Heart right ventricle (tissue), 16 donors: ENCODE results near the gene PLBD2. TPM values are rescaled to one million over a fixed set of nuclear protein-coding genes. Genes with fewer than 3 reads are reported as not detected.

ENCODE experiments used
- ATAC-seq, 8 donors: fragments of 200-7000 bp; cut with Tn5 transposase; one replicate each; pipeline ENCODE4 v1.9.1; 2020; ENCODE audit warnings: mild to moderate bottlenecking in 8 of 8, moderate library complexity in 8 of 8, moderate number of reproducible peaks in 1 of 8
- DNase-seq, 2 donors: peaks; one replicate each; pipeline ENCODE4 v3.0.0-alpha.2; 2020
- H3K27ac ChIP-seq, 10 donors: fragments of 200-600 bp; sonication (generic) in 2 of 10; one replicate each; pipeline versions ENCODE4 v1.5.0 to v1.8.0; 2020 to 2022; ENCODE audit warnings: mild to moderate bottlenecking in 3 of 10
- H3K27me3 ChIP-seq, 7 donors: fragments of 200-600 bp; one replicate each; pipeline ENCODE4 v1.8.0; 2021 to 2022; ENCODE audit warnings: mild to moderate bottlenecking in 2 of 7
- H3K36me3 ChIP-seq, 9 donors: fragments of 200-600 bp; sonication (generic) in 1 of 9; one replicate each; pipeline versions ENCODE4 v1.5.0 to v1.8.0; 2020 to 2022; ENCODE audit warnings: mild to moderate bottlenecking in 2 of 9
- H3K4me1 ChIP-seq, 9 donors: fragments of 200-600 bp; sonication (generic) in 1 of 9; one replicate each; pipeline versions ENCODE4 v1.5.0 to v1.8.0; 2020 to 2022; ENCODE audit warnings: mild to moderate bottlenecking in 4 of 9
- H3K4me3 ChIP-seq, 10 donors: fragments of 200-600 bp; sonication (generic) in 2 of 10; one replicate each; pipeline versions ENCODE4 v1.5.0 to v1.8.0; 2020 to 2022; ENCODE audit warnings: mild to moderate bottlenecking in 7 of 10, moderate library complexity in 2 of 10
- H3K9me3 ChIP-seq, 11 donors: fragments of 200-600 bp in 10 of 11; sonication (generic) in 2 of 11; one replicate each; pipeline versions ENCODE4 v1.5.0 to v1.8.0; 2013 to 2022; ENCODE audit warnings: mild to moderate bottlenecking in 2 of 11, control low read depth in 1 of 11, moderate library complexity in 1 of 11
- WGBS, 2 donors: extraction: QIAGEN DNeasy Blood & Tissue Kit; methylation state at CpG; one replicate each; pipeline ENCODE4 v1.1.7; 2013; ENCODE audit warnings: inconsistent platforms in 1 of 2; 5-methylcytosine and 5-hydroxymethylcytosine counted together
- intact Hi-C, 10 donors: fragments of 100-400 bp; cut with DNase I; formaldehyde crosslinking; loops; one replicate each; pipeline versions ENCODE4 v1.11.1 to v1.14.2; 2022
- polyA plus RNA-seq, 2 donors: library from polyadenylated mRNA; stranded (reverse); fragments of 200-250 nt; gene quantifications; one replicate each; pipeline ENCODE4 v1.2.3, GENCODE V29; 2013
- total RNA-seq, 10 donors: library from RNA; stranded (reverse); fragmentation: NEBNext Ultra II Directional in 3 of 10; extraction: Animal tissue kit (Norgen Biotek cat#: 25700) in 3 of 10; gene quantifications; one replicate each; pipeline versions ENCODE4 v1.2.1 to v1.2.4, GENCODE V29; 2021 to 2023
- TF ChIP-seq, protein P1 (sequence below), 9 donors: fragments of 200-600 bp; sonication (generic) in 2 of 9; IDR thresholded peaks; one replicate each; pipeline versions ENCODE4 v1.5.0 to v1.8.0; 2021 to 2022; ENCODE audit warnings: antibody characterized with exemption in 9 of 9, mild to moderate bottlenecking in 5 of 9, moderate library complexity in 1 of 9
- donor health status: Arrhythmogenic right ventricular cardiomyopathy.
- donor health status: ischemic (EF 13 %, LVEDD 7.1; RV severe dilation, severe dysfunction).
- donor health status: healthy with polysubstance abuse.
- donor health status: DM: no; HTN: yes; CAD: no.
- donor health status: DM: no; HTN: no; CAD: no.
- donor health status: ischemic (EF 25% LVEDD 6.9; RV normal size, moderate dysfunction).
- donor health status: ischemic (EF 25% LVEDD 5.7; RV mildly dilated, moderate dysfunction).
- donor health status: healthy.
- donor health status: DM: yes; HTN: yes; CAD: no.
- donor health status: Ischemic cardiomyopathy.
- donor health status: ischemic (EF 35%, LVEDD 5.7; RV mildly dilated, moderate dysfunction).
- donor health status: nonischemic (EF 11% LVEDD 7.7; RV severe dilation, severe dysfunction).
- donor health status: DM: yes; HTN: yes; CAD: no.
- donor health status: PGD.
- donor health status: ischemic (EF 29% LVEDD 5.4; RV normal size, mild dysfunction).
- donor health status: nonischemic (EF 23%, LVEDD 6.1; RV moderate dilation, normal function).

Gene PLBD2
- total and polyA plus RNA-seq, 12 donors = 13.0 to 53.9 (median 35.4) TPM

DNA sequence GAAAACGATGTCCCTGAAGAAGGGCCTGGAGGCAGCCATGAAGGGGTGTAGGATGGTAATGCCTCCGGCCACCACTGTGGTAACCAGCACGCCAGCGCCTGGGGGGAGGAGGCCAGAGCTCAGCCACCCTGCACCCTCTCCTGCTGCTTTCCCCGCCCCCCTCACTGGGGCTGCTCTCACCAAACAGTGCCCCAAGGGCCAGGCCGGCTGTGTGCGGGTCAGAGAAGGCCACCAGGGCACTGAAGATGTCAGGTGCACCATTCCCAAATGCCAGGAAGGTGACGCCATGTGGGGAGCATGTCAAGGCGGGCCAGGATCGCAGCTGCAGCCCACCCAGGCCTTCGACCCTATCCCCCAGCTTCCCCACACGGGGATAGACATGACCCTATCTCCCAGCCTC, 38.0 kb upstream of the PLBD2 start:
- TF ChIP-seq, protein P1, sequence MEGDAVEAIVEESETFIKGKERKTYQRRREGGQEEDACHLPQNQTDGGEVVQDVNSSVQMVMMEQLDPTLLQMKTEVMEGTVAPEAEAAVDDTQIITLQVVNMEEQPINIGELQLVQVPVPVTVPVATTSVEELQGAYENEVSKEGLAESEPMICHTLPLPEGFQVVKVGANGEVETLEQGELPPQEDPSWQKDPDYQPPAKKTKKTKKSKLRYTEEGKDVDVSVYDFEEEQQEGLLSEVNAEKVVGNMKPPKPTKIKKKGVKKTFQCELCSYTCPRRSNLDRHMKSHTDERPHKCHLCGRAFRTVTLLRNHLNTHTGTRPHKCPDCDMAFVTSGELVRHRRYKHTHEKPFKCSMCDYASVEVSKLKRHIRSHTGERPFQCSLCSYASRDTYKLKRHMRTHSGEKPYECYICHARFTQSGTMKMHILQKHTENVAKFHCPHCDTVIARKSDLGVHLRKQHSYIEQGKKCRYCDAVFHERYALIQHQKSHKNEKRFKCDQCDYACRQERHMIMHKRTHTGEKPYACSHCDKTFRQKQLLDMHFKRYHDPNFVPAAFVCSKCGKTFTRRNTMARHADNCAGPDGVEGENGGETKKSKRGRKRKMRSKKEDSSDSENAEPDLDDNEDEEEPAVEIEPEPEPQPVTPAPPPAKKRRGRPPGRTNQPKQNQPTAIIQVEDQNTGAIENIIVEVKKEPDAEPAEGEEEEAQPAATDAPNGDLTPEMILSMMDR (IDR thresholded peaks at IDR 0.05) = no peak
- Histone ChIP-seq H3K27ac (no peak overlapping the region), H3K4me3 (no peak overlapping the region), H3K36me3 (peaks cover 0 to 76% (median 25%) of the 10 kb centered on the region in 9 donors), H3K27me3 (no peaks in the 10 kb centered on the region), H3K4me1 (peaks cover 0 to 4% (median 0%) of the 10 kb centered on the region in 9 donors), H3K9me3 (peaks cover 0 to 12% (median 0%) of the 10 kb centered on the region in 11 donors)
- ATAC-seq (peak in 1 of 8 donors; percentile 46), DNase-seq (no peak)
- WGBS, 2 donors = 89 to 92% methylated on average over 12 of the region's 12 CpGs
- intact Hi-C loops = no loop called here

DNA sequence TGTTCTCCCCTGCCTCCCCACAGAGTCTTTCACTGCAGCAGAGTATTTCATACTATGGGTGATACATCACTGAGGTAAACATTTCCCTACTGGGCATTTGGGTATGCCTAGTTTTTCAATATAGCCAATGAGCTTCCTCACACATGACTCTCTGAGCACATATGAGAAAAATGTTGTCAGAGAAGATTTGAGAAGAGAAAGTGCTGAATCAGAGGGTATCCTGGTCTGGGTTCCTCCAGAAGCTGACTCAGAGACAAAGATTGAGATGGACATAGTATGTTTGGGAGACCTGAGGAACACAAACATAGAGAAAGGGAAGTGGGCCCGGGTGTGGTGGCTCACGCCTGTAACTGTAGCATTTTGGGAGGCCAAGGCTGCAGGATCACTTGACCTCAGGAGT, 36.0 kb upstream of the PLBD2 start:
- no peak for ATAC-seq
- H3K9me3 ChIP-seq = peaks cover 0 to 12% (median 0%) of the 10 kb centered on the region in 11 donors
- no peak for DNase-seq
- H3K36me3 ChIP-seq = peaks cover 0 to 58% (median 20%) of the 10 kb centered on the region in 9 donors
- H3K27ac ChIP-seq = no peak overlapping the region
- intact Hi-C loops = no loop called here
- peaks cover 2 to 18% (median 13%) of the 10 kb centered on the region in 9 donors for H3K4me1 ChIP-seq
- no peaks in the 10 kb centered on the region for H3K27me3 ChIP-seq
- WGBS, 2 donors = 96 to 98% methylated on average over 2 of the region's 2 CpGs
- no peak overlapping the region for H3K4me3 ChIP-seq
- TF ChIP-seq, protein P1 (IDR thresholded peaks at IDR 0.05) = no peak

DNA sequence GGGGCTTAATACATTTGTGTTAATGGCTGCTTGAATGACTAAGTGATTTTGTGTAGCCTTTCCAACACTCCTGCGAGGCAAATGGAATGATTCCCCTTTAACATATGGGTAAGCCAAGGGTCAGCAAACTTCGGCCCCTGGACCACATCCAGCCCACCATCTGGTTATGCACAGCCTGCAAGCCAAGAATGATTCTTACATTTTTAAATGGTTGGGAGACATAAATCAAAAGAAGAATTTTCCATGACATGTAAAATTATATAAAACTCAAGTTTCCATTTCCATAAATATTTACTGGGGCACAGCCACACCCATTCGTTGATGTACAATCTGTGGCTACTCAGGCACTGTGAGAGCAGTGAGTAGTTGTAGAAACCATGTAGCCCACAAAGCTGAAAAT, 32.5 kb upstream of the PLBD2 start:
- Histone ChIP-seq H3K9me3 (peaks cover 0 to 12% (median 0%) of the 10 kb centered on the region in 11 donors), H3K4me1 (peaks cover 2 to 45% (median 23%) of the 10 kb centered on the region in 9 donors), H3K4me3 (no peak overlapping the region), H3K36me3 (peaks cover 0 to 51% (median 3%) of the 10 kb centered on the region in 9 donors), H3K27me3 (no peaks in the 10 kb centered on the region), H3K27ac (peak overlapping the region in 8 of 10 donors; percentile 15 to 72 (median 64))
- TF ChIP-seq, protein P1 (IDR thresholded peaks at IDR 0.05) = no peak
- DNase-seq (peak; percentile 64 to 68), ATAC-seq (peak in 7 of 8 donors; percentile 29 to 81 (median 62))
- WGBS, 2 donors = 53% methylated on average over 3 of the region's 3 CpGs
- intact Hi-C loops = no loop called here

DNA sequence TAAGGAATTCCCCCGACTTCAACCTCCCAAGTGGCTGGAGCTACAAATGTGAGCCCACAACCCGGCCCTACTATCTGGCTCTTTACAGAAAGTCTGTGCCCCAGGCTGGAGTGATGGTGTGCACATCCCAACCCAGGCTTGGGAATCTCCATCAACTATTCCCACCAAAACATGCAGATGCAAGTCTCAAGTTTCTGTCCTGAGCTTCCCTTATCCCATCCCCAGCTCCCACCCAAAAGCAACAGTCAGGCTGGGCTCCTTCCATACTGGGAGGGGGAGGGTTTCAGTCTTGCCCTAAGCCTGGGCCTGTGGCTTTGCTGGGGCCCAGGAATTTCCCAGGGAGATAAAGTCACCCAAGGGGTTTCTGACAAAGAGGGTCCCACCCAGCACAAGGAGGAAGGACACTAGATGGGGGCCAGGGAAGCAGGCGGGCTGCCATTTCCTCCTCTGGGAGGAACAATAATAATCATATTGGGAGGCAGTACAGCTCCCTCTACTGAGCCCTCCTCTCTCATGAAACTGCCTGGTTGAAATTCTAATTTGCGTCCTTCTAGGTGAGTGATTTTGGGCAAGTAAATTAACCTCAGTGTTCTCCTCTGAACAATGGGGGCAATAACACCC, 31.5 kb upstream of the PLBD2 start:
- no peaks in the 10 kb centered on the region for H3K27me3 ChIP-seq
- WGBS, 2 donors = 49 to 71% methylated on average over 4 of the region's 4 CpGs
- intact Hi-C loops = no loop called here

More for the DNA sequence above, 31.5 kb upstream of the PLBD2 start:
- TF ChIP-seq, protein P1 (IDR thresholded peaks at IDR 0.05) = peak in 5 of 9 donors; percentile 10 to 45 (median 31)
- ATAC-seq (peak in 6 of 8 donors; percentile 49 to 65 (median 62)), DNase-seq (no peak)
- peaks cover 0 to 51% (median 7%) of the 10 kb centered on the region in 9 donors for H3K36me3 ChIP-seq
- peak overlapping the region in 9 of 10 donors; percentile 25 to 72 (median 63) for H3K27ac ChIP-seq
- H3K4me3 ChIP-seq = no peak overlapping the region
- H3K9me3 ChIP-seq = peaks cover 0 to 4% (median 0%) of the 10 kb centered on the region in 11 donors
- peaks cover 2 to 45% (median 23%) of the 10 kb centered on the region in 9 donors for H3K4me1 ChIP-seq
